Mammary epithelial cell (primary cell): ENCODE results near the gene COPA.
"Not testable (repeated sequence)": the region's sequence is repeated elsewhere in the genome, so short reads cannot be mapped to it uniquely, and the experiment has no call there.

Source experiments
- EZH2 ChIP-seq: IDR thresholded peaks from 2 replicates; pipeline ENCODE4 v1.6.1; 2012; ENCODE audit warnings: low read length, inconsistent platforms, borderline replicate concordance
- TF ChIP-seq, protein P1 (sequence below), 2 donors: IDR thresholded peaks in 1 of 2; conservative IDR thresholded peaks in 1 of 2; 2 replicates each; pipeline ENCODE4 v1.5.1; 2011 to 2012; ENCODE audit warnings: inconsistent platforms in 2 of 2, low read length in 2 of 2, mild to moderate bottlenecking in 2 of 2, control low read depth in 1 of 2, low read depth in 1 of 2; ENCODE audit not compliant: insufficient read depth in 1 of 2; ENCODE audit errors: extremely low read depth in 1 of 2

DNA sequence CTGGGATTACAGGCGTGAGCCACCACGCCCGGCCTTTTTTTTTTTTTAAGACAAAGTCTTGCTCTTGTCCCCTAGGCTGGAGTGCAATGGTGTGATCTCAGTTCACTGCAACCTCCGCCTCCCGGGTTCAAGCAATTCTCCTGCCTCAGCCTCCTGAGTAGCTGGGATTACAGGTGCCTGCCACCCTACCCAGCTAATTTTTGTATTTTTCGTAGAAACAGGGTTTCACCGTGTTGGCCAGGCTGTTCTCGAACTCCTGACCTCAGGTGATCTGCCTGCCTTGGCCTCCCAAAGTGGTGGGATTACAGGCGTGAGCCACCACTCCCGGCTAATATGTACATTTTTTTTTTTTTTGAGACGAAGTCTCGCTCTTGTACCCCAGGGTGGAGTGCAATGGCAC, 55.3 kb downstream of the COPA start:
- TF ChIP-seq, protein P1, sequence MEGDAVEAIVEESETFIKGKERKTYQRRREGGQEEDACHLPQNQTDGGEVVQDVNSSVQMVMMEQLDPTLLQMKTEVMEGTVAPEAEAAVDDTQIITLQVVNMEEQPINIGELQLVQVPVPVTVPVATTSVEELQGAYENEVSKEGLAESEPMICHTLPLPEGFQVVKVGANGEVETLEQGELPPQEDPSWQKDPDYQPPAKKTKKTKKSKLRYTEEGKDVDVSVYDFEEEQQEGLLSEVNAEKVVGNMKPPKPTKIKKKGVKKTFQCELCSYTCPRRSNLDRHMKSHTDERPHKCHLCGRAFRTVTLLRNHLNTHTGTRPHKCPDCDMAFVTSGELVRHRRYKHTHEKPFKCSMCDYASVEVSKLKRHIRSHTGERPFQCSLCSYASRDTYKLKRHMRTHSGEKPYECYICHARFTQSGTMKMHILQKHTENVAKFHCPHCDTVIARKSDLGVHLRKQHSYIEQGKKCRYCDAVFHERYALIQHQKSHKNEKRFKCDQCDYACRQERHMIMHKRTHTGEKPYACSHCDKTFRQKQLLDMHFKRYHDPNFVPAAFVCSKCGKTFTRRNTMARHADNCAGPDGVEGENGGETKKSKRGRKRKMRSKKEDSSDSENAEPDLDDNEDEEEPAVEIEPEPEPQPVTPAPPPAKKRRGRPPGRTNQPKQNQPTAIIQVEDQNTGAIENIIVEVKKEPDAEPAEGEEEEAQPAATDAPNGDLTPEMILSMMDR (conservative IDR thresholded peaks at IDR 0.05 in 1 of 2, IDR thresholded peaks at IDR 0.05 in 1 of 2; ENCODE audit: extremely low read depth in 1 of 2, insufficient read depth in 1 of 2, low read depth in 1 of 2, low read length in 2 of 2) = not testable (repeated sequence)
- not testable (repeated sequence) for TF ChIP-seq EZH2
